ENCODE measurements around the gene HDAC4. TPM values are rescaled to one million over a fixed set of nuclear protein-coding genes. Genes with fewer than 3 reads are reported as not detected.

The HDAC4 gene
- total RNA-seq, 1 experiment from 2014 or later = 47.6 TPM

GRCh38 chr2:239202836-239203235 lies 198.0 kb downstream of the HDAC4 start:
- BruUV-seq (replicated peaks) = no TSS peak
- DNase-seq (ENCODE audit: low read depth, low spot score) = no peak

More at GRCh38 chr2:239202836-239203235, 198.0 kb downstream of the HDAC4 start:
- Histone ChIP-seq H3K4me2 (ENCODE audit: low read length) (no peak overlapping the region), H3K9ac (ENCODE audit: low read length) (no peak overlapping the region), H3K27me3 (ENCODE audit: insufficient read depth, low read length) (no peaks in the 10 kb centered on the region), H2AFZ (ENCODE audit: low read depth, low read length, poor library complexity, severe bottlenecking) (no peak overlapping the region), H3K27ac (ENCODE audit: low read depth, low read length) (no peak overlapping the region), H3K4me1 (ENCODE audit: control insufficient read depth in 1 of 2, insufficient read depth in 2 of 2, low read length in 2 of 2) (peaks cover 0 to 11% of the 10 kb centered on the region in 2 experiments; a peak in 1 of 4 replicates), H4K20me1 (ENCODE audit: insufficient read depth) (no peaks in the 10 kb centered on the region), H3K4me3 (replicated peaks in 1 of 2; ENCODE audit: low read depth in 1 of 2, low read length in 2 of 2) (no peak overlapping the region), H3K79me2 (ENCODE audit: insufficient read depth, low read length) (no peaks in the 10 kb centered on the region; the same call in 1 of the 2 replicates), H3K36me3 (ENCODE audit: control insufficient read depth in 1 of 2, insufficient read depth in 2 of 2, low read length in 2 of 2) (0 out of 4 replicates have a peak, but pooled peaks cover 0 to 8% of the 10 kb centered on the region in 2 experiments), H3K9me3 (ENCODE audit: control insufficient read depth in 1 of 2, insufficient read depth in 1 of 2, low read depth in 1 of 2, low read length in 2 of 2) (no peaks in the 10 kb centered on the region), H3K9me2 (ENCODE audit: insufficient read depth) (no peaks in the 10 kb centered on the region)
- CTCF ChIA-PET = no interaction called here
- POLR2A ChIA-PET = no interaction called here
- ATAC-seq = no peak
- no peak for TF ChIP-seq ZNF274 (IDR thresholded peaks at IDR 0.05; ENCODE audit: low read depth, low read length)
- no peak for TF ChIP-seq EGR1 (IDR thresholded peaks at IDR 0.05; ENCODE audit: low read depth)
- TF ChIP-seq ZFX (IDR thresholded peaks at IDR 0.05) = no peak
- TF ChIP-seq TCF7L2 (IDR thresholded peaks at IDR 0.05; ENCODE audit: borderline replicate concordance, extremely low read depth, insufficient read depth, insufficient read length) = no peak
- TF ChIP-seq CEBPB (IDR thresholded peaks at IDR 0.05; ENCODE audit: low read depth) = no peak
- TF ChIP-seq SP1 (IDR thresholded peaks at IDR 0.05; ENCODE audit: low read depth) = no peak
- TF ChIP-seq SRF (IDR thresholded peaks at IDR 0.05; ENCODE audit: low read depth) = no peak
- TF ChIP-seq REST (IDR thresholded peaks at IDR 0.05; ENCODE audit: low read depth) = no peak
- intact Hi-C loops (cut with micrococcal nuclease) = no loop called here
- RAD21 ChIA-PET (ENCODE audit: low non-redundant PET in 1 of 2, low total read pairs in 2 of 2, uncharacterized antibody in 2 of 2, unreplicated experiment in 2 of 2) = no interaction called here
